Stimulated activated CD8-positive, alpha-beta memory T cell treated with anti-CD3 and anti-CD28 coated beads, Interleukin-2, amount 100 ng/mL, for 48 hours (primary cell): ENCODE data around the gene ZNF283.

Source experiments
- DNase-seq, 2 donors: peaks; one replicate each; pipeline ENCODE4 v3.0.0-alpha.2; 2020; ENCODE audit warnings: low read depth in 2 of 2

Gene ZNF283

DNA sequence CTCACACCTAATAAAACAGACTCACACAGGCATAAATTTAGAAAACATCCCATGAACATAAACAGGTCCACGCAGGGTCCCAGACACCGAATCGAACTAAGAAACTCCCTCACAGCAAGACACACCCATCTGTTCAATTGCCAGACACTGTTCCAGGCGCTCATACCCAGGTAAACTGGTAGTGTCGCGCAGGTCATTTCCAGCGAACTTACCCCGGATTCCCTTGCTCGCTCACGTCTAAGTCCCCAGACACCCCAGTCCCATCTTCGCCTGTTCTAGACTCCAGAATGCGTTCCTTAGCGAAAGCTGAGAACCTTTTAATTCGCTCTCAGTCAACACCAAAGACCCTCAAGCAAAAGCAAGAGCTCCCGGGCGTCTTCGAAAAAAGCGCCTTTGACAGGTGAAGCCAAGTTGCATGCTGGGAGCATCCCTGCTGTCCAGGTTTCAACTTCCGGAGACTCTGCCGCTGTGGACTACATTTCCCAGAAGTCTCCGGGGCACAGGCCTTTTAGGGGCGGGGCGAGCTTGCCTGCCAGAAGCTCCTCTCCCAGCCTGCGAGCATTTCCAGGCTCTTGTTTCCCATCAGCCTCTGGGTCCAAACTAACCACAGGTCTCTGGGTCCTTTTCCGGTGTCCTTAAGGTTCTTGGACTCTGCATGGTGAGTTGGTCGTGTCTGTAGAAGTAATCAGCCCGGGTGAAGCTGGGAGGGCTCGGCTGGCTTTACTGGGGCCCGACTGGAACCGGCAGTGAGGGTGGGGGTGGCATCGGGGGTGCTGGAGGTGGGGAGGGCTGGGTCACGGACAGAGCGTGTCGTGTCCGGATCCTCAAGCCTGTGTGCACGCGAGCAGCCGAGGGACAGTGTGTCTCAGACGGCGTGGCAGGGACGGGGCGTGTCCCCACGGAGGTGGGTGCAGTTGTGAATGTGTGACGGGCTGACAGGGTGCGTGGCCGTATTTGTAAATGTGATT is at the start of gene ZNF283:
ZNF283 (plus strand) TSS at position 535 of the 968 bp plus-strand sequence. CDS start 6,184 bp downstream, outside the sequence.
- DNase-seq, result peak; percentile 68 to 79

- DNase-seq, result no peak
These were observed 48.5 kb upstream of the ZNF283 start for GRCh38 chr19:43778651-43779050.

DNA sequence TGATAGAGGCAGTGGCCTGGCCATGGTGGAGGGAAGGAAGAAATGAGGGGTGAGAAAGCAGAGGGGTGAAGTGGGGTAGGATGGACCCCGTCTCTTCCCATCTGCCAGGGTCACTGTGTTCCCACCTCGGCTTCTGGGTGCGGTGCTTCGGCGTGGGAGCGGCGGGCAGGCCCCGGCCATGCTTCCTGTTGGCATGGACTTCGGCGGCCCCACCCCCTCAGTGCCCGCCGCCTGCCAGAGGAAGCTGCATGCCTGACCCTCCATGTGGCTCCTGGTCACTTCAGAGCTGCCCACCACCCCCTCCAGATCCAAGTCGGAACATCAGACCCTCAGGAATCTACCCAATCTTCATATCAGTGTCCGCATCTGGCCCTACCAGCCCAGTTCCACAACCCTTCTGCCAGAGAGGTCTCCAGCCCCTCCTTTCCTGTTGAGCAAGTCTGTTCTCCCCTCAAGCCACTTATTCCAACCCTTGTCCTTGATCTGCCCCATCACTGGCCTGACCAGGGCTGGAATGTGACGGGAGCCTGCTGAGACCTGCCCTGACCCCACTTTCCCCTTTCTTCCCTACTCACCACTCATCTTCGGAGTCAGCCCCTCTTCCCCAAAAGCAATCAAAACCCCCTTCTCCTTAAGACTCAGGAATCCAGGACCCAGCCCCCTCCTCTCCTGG is 47.8 kb upstream of the ZNF283 start:
- DNase-seq, result no peak

- DNase-seq, result no peak
These were observed 47.3 kb upstream of the ZNF283 start for GRCh38 chr19:43779820-43780219.

GRCh38 chr19:43780706-43781525 is 46.2 kb upstream of the ZNF283 start, which contains the start of gene KCNN4:
Gene KCNN4, minus strand, starts transcription at chr19:43780973. Its CDS starts 112 bp downstream, at chr19:43780861.
- peak; percentile 55 to 66 for DNase-seq

- DNase-seq, result no peak
These were observed 45.4 kb upstream of the ZNF283 start for GRCh38 chr19:43781630-43782310.

- no peak for DNase-seq
These were observed 44.8 kb upstream of the ZNF283 start for GRCh38 chr19:43782311-43782660.

GRCh38 chr19:43782689-43783231 is 44.4 kb upstream of the ZNF283 start:
- no peak for DNase-seq

- DNase-seq, result no peak
These were observed 43.5 kb upstream of the ZNF283 start for GRCh38 chr19:43783636-43784035.

- peak in 1 of 2 donors; percentile 58 for DNase-seq
These were observed 42.7 kb upstream of the ZNF283 start for GRCh38 chr19:43784241-43784980.

GRCh38 chr19:43784981-43785808 is 41.9 kb upstream of the ZNF283 start:
- no peak for DNase-seq

DNA sequence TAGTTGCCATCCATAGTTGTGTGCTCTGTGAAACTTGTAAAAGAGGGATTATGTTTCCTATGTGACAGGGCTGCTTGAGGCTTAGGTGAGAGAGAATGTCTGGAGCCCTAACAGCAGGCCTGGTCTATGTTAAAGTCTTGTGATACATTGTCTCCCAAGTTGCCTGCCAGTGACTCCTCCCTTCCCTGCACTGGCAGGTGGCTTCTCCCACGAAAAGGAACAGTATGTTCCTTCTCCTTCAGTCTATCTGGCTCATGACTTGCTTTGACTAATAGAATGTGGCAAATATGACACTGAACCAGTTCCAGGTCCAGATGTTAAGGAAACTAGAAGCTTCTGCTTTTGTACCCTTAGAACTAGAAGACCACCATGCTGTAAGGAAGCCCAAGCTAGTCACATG is 40.5 kb upstream of the ZNF283 start:
- no peak for DNase-seq

GRCh38 chr19:43789029-43789428 is 38.1 kb upstream of the ZNF283 start:
- DNase-seq, result no peak

DNA sequence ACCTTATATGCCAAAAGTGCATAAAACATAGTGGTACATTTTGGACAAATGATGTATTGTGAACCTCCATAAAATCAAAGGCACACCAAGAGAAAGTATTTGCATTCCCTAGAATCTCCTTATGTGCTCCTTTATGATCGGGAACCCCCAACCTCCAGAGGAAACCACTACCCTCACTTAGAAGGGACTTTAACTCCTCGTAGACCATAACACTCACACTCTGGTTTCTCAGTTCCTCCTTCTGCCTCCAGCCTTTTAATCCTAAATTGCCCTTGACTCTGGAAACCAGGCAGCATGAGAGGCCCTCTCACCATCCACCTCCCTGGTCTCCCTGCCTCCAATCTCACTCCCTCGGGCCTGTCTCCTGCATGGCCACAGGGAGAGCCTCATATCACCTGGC is 36.5 kb upstream of the ZNF283 start:
- no peak for DNase-seq

DNA sequence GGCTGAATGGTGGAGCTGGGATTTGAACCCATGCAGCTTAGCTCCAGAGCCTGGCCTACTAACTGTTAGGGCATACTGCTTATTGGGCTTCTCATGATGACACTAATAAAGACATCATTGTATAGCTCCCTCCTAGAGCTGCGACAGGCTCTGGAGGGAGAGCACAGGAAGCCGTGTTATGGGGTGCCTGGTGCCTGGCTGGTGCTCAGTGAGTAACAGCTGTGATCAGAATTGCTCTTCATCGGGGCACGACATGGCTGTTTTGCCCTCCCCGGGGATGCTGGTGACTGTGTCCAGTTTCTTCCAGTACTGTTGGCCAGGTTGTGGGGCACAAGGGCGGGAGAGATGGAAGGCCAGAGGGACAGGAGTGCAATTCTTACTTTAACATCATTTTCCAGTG is 30.0 kb upstream of the ZNF283 start:
- no peak for DNase-seq

DNA sequence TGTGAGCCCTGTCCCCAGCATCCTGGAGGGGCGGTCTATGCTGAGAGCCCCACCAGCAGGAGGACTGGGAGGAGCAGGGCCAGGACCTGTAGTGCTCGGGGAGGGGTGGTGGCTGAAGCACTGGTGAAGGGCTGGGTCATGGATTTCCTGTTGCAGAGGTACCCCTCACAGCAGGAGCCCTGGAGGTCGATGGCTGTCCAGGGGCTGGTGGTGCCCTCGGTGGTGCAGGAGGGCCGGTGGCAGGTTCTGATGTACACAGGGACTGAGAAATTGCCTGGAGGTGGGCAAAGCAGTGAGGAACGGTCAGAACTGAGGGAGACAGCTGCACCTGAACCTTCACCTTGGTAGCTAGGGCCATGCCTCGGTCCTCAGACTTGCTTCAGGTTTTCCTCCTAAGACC is 29.6 kb upstream of the ZNF283 start:
- DNase-seq, result no peak

- DNase-seq, result no peak
These were observed 29.0 kb upstream of the ZNF283 start for GRCh38 chr19:43798026-43798545.

DNA sequence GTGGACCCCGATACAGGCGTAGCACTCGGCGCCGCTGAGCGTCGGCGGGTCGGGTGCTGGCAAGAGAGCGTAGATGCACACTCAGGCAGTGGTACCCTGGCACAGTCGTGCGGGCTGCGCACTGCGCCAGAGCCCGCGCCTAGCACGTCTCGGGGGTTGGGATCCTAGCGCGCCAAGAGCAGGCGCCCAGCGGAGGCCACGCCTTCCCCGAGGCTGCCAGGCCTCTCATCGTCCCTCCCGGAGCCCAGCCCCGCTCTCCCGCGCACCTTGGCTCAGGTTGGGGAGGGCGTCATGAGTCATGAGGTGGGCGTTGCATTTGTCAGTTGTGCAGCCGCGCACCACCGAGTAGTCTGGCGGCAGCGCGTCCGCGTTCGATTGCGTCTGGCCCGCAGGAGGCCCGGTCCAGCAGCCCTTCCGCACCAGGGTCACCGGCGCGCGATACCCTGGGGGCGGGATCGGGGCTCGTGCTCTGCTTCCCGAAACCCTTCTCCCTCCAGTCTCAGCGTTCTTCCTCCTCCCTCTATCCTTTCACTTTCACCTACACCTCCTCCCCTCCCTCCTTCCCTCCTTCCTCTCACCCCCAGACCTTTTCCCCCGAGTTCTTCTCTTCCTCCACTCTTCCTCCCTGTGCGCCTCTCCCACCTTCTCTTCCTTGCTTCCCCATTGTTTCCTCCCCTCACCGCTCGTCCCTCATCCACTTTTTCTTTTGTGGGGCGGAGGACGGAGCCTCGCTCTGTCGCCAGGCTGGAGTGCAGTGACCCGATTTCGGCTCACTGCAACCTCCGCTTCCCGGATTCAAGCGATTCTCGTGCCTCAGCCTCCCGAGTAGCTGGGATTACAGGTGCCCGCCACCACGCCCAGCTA is 28.3 kb upstream of the ZNF283 start:
- DNase-seq, result peak; percentile 54 to 61
